ENCODE results near the gene SPI1.

Gene SPI1

DNA sequence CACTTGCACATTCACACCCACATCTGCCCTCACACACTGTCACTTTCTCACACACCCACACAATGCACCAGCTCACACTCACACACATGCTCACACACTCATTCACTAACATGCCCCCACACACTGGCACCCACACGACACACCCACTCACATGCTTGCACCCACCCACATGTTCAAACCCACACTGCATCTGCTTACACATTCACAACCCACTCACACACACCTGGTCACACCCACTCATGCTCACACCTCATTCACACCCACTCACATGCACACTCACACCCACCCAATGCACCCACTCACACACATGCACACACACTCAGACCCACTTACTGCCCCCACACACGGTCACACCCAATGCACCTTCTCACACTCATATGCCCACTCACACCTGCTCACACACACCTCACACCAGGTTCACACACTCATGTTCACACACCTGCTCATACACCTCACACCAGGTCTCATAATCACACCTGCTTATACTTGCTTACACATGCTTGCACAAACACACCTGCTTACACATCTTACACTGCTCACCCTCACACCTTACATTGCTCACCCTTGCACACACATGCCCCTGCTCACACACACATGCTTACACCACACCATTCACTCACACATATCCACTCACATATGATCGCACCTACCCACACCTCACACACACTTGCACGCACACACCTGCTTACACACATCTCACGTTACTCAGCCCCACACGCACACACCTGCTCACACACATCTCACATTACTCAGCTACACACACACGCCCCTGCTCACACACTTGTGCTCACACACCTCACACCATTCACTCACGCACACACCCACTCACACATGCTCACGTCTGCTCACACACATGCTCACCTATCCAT, 22.0 kb downstream of the SPI1 start:
- DNase-seq, result no peak

DNA sequence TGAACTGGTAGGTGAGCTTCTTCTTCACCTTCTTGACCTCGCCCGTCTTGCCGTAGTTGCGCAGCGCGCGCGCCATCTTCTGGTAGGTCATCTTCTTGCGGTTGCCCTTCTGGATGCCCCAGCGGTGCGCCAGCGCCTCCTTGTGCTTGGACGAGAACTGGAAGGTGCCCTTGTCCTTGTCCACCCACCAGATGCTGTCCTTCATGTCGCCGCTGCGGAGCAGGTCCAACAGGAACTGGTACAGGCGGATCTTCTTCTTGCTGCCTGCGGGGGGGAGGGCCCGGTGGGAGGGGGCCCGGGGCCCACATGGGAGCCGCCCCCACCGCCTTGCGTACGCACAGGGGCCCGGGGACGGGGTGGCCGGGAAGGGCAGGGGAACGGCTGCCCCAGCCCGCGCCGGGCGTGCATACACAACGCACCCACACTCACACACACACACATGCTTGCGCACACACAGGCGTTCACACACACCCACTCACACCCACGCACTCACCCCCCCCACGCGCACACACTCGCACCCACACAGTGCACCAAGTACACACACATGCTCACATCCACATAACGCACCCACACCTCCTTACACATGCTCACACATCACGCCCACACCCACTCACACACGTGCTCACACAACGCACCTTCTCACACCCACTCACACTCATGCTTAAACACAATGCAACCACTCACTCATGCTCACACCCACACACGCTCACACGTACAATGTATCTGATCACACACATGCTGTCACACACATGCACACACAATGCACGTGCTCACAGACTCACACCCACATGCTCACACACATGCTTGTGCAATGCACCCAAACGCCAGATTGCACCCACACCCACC, 22.8 kb downstream of the SPI1 start:
- DNase-seq, result peak; percentile 66 to 78

DNA sequence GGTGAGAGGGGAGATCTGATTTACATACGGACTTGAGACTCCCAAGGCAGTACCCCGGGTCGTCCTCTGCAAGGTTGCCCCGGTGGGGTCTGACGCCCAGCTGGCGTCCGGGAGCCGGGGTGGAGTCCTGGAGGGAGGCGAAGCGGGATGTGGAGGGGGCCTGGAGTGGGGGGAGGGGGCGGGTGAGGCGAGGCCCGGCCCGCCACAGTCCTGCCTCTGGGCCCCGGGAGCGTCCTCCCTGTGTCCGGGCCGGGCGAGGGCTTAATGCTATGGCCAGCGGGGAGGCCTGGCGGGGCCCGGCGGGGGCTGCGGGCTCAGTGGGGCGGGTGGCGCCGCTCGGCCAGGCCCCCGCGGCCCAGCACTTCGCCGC, 23.4 kb downstream of the SPI1 start:
- DNase-seq, result no peak

DNA sequence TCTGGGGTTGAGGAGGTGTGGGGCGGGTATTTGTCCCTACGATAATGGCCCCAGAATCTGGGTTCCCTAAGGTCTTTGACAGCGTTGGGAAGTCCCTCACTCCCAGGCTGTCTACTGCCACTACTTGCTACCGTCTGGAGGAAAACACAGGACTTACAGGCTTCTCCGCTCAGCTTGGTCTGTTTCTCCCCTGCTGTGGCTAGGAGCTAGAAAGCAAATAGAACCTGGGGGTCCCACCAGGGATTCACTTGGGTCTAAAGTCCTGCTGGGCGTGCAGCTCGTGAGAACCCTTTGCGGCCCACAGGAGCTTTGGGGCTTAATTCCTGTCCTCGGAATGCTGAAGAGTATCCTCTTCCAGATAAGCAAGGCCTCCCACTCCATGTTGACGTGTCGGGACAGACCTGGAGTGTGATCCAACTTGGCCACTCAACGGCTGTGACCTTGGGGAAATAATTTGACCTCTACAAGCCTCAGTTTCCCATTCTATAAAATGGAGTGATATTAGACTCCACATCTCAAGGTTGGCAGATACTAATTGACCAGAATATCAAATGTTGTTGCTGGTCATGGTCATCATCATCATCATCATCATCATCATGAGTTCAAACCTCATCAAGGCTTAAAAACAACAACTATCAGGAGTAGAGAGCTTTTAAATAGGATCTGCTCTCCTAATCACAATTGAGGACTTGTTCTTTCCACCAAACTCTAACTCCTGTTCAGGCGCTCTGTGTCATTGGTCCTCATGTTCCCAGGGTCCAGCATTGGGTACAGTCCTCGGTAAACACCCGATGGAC, 24.2 kb downstream of the SPI1 start:
- no peak for DNase-seq

DNA sequence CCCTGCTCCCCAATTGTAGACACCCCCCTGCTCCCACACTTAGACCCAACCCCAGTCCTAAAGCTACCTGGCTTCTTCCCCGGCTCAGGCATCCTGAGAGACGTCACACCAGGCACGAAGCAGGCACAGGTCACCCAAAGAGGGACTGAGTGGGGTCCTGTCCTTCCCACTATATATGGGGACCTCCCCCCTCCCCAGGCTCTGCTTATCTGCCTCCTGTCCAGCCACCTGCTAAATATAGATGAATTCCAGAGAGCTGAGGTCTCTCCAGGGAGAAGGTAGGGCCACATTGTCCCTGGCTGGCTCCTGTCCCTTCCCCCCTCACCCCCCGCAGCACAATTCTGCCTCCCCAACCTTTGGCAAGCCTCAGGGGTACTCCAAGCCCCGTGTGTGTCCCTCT, 25.8 kb downstream of the SPI1 start, which contains the start of gene MYBPC3:
Gene MYBPC3, minus strand, starts transcription at position 147 of the 400 bp plus-strand sequence. Its CDS starts 55 bp downstream, at position 92.
- DNase-seq, result no peak

DNA sequence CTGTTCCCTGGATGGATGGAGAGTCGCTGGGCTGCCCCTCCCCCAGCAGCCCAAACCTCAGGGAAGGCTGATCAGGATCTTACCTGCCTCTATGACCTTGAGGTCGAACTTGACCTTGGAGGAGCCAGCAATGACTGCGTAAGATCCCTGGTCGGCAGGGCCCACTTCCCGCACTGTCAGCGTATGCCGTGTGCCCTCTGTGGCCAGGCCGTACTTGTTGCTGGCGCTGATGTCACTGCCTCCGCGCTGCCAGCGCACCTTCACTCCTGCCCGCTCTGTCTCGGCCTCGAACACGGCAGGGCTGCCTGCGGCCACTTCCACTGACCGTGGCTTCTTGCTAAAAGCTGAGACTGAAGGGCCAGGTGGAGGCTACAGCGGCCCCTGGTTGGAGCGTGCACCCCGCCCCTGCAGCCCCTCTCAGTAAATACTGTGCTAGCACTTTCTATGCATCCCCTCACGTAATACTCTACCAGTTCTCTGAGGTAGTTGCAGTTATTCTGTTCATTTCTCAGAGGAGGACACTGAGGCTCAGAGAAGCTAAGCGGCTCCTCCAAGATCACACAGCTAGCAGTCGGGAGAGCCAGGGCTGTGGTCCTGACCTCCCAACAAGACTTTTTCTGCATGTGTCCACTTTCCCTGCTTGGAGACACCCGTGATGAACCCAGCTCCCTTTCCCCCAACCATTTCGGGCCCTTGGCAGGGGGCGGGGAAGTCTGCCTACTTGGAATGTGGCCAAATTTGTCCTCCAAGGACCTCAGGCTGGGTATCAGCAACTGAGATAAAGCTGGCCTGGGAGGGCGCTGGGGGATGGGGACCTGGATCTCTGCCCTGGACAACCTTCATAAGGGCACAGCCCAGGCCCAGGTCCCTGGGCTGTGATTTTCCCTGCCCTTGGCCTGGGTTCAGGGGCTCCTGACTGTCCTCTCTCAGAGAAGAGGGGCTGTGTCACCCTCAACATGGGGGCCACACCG, 26.9 kb downstream of the SPI1 start:
- DNase-seq, result no peak

DNA sequence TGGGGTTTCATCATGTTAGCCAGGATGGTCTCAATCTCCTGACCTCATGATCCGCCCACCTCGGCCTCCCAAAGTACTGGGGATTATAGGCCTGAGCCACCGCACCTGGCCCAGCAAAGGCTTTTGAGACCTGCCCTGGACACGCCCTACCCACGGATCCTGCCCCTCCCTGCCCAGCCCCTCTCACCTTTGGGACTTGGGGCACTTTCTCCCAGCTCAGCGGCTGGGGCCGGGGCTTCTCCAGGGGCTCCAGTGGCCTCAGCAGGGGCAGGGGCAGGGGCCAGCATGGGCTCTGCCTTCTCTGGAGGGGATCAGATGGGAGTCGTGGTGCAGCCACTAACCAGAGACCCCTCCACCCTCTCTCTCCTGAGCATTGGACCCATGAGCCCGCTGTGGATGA, 28.0 kb downstream of the SPI1 start:
- DNase-seq, result no peak

DNA sequence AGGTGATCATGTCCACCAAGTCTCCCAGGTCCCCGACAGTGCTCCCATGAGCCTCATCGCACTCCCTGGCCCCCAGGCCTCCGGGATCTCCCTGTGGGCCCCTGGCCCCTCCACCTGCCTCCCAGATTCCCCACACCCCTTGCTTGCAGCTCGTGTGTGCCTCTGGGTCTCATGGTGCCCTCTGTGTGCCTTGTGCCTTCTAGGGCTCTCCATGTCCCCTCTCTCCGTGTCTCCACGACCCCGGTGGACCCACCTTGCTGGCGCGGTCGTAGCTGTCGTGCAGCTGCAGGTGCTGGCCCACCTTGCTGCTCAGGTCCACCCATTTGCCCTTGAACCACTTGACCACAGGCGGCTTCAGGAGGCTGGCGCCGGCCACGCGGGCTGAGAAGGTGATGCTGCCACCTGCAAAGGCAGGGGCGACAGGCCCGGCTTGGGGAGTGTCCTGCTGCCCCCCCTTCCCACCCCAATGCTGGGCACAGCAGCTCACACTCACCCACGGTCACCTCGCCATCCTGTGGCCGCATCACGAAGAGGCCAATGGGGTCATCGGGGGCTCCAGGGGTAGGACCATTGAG, 28.7 kb downstream of the SPI1 start:
- no peak for DNase-seq

DNA sequence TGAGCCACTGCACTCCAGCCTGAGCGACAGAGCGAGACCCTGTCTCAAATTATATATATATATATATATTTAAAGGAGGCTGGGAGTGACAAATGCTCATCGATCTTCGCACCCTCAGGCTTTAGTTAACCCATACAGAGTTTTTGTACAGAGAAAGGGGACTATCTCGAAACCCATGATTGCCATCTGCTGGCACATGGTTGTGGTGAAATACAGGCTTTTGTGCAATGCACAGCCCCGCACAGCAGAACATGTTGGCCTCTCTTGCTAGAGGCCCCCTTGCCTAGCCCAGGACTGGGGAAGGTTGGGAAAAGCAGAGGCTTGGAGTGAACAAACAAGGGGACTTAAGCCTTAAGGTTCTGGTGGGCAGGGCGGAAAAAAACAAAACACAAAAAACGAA, 29.5 kb downstream of the SPI1 start:
- DNase-seq, result no peak

DNA sequence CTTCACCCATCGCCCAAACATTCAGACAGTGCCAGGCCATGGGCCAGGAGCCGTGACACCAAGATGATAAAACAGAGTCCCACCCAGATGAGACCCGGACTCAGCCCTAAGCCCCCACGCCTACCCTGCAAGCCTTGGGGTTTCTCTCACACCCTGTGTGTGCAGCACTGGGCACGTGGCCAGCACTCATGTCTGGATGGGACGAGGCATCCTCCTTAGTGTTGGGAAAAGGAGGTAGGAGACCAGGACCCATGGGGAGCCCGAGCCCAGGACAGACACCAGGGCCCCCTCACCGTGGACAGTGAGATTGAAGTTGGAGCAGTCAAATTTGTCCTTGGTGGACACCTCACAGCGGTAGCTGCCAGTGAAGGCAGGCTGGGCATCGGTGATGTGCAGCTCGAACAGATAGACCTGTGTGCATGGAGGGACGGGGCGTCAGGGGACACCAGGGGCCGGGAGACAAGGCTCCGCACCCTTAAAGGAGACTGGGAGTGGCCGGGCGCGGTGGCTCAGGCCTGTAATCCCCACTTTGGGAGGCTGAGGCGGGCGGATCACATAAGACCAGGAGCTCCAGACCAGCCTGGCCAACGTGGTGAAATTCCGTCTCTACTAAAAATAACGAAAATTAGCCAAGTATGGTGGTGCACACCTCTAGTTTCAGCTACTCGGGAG, 30.1 kb downstream of the SPI1 start:
- DNase-seq, result no peak

DNA sequence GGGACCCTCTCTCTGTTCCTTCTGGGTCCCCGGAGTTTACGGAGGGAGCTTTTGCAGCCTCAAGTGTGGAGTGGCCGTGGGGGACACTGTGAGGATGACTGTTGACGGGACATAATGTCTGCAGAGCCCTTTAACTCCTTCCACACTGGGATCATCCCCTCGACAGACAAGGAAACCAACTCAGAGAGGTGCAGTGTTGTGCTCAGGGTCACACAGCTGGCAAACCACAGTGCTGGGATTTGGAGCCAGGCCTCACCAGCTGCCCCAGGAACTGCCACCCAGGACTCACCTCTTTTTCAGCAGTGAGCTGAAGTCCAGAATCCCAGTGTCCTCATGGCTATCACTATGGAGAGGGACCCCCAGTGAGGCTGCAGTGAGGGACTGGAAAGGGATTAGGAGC, 31.2 kb downstream of the SPI1 start:
- no peak for DNase-seq

DNA sequence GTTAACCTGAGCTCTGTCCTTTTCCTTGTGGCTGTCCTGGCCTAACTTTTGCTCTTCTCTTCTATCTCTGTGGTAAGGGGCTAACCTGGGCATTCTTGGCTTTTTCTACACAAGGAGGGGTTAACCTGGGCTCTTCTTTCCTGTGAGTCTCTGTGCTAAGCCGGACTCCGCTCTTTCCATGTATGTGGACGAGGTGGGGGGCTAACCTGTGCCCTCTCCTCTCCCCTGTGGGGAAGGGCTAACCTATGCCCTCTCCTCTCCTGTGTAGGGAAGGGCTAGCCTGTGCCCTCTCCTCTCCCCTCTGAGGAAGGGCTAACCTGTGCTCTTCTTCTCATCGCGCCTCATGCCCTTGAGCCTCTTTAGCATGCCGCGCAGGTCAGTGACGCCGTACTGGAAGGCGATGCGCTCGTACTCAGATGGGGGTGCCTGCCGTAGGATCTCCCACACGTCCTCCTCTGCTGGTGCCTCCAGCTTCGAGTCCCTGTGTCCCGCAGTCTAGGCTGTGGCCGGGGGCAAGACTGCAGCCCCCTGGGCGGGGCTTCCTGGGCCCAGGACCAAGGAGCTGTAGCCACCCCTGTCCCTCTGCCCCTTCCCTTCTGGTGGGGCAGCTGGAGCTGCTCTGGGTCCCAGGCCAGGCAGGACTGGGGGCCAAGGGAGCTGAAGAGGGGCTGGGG, 32.3 kb downstream of the SPI1 start:
- DNase-seq, result no peak

DNA sequence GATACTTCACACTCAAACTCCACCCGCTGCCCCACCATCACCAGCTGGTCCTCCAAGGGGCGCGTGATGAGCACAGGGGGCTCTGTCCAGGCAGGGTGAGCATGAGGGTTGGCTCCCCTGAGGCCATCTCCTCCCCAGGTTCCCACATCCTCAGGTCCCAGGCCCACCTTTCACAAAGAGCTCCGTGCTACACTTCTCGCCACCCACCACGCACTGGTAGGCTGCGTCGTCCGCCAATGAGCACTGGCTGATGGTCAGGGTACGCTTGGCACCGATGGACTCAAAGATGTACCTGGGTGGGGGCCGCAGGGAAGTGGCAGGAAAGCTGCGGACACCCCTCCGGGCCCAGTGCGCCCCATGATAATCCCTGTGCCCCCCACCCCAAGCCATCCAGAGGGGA, 35.5 kb downstream of the SPI1 start:
- no peak for DNase-seq

DNA sequence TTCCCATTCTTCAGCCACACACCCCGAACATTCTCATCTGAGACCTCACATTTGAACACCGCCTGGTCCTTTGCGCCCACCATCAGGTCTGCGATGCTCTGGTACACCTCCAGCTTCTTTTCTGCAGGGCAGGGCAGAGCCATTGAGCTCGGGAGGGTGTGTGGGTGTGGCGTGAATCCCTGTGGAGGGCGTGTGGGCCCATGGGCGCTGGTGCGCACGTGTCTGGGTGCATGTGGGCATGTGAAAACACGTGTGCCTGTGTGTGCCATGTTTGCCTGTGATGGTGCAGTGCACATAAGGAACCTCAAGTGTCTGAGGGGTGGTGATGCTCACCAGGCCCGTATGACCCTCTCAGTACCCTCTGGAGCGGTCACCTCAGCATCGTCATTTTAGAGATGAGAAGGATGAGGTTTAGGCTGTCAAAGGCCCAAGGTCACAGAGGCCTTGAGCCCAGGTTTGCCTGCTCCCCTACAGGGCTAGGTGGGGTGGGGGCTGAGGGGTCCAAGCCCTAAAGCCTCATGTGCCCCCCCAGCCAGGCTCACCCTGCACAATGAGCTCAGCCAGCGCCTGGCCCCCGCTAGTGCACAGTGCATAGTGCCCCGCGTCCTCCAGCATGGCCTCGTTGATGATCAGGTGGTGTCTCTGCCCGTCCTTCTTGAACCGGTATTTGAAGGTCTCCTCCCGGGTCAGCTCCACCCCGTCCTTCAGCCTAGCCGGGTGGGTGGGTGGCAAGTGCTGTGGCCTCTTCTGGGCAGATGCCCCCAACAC, 36.1 kb downstream of the SPI1 start:
- DNase-seq, result no peak

DNA sequence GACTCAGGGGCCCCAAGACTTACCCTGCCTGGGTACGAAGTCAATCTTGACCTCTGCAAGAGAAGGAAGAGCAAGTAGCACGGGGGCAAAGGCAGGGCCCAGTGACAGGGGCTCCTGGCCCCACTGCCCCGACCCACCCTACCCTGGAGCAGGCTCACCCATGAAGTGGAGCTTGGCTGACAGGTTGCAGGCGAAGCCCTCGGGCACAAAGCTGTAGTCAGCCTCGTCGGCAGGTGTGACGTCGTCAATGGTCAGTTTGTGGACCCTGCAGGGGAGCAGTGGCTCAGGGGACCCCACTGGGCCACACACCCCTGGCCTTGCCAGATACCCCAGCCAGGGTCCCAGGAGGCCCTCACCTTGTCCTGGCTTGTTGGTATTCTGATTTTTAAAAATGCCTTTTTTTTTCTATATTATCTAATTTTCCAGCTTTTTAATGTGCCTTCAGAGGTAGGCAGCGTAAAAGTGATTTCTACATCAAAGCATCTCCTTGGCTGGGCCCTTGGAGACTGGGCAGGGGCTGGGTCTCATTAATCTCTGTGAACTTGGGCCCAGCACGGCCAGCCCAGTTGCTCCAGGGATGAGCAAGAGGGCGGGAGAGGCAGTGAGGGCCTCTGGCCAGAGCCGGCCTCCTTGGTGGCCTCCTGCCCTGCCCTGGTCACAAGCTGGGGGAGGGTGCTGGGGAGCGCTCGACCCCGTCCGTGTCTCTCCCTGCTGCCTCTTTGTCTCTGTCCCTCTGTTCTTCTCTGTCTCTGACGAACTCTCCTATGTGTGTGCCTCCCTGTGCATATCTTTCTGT, 37.2 kb downstream of the SPI1 start:
- no peak for DNase-seq

DNA sequence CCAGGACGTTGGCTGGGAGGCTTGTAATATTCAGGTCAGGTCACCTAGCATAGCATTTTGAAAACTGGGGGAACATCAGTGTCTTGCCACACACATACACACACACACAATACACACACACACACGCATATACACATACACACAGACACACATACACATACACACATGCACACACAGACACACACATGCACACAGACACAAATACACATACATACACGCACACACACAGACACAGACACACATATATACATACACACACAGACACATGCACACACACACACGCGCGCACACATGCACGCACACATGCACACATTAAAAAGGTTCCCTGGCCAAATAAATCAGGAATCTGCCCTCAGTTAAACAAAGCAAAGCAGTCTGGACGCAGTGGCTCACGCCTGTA, 38.3 kb downstream of the SPI1 start:
- no peak for DNase-seq

DNA sequence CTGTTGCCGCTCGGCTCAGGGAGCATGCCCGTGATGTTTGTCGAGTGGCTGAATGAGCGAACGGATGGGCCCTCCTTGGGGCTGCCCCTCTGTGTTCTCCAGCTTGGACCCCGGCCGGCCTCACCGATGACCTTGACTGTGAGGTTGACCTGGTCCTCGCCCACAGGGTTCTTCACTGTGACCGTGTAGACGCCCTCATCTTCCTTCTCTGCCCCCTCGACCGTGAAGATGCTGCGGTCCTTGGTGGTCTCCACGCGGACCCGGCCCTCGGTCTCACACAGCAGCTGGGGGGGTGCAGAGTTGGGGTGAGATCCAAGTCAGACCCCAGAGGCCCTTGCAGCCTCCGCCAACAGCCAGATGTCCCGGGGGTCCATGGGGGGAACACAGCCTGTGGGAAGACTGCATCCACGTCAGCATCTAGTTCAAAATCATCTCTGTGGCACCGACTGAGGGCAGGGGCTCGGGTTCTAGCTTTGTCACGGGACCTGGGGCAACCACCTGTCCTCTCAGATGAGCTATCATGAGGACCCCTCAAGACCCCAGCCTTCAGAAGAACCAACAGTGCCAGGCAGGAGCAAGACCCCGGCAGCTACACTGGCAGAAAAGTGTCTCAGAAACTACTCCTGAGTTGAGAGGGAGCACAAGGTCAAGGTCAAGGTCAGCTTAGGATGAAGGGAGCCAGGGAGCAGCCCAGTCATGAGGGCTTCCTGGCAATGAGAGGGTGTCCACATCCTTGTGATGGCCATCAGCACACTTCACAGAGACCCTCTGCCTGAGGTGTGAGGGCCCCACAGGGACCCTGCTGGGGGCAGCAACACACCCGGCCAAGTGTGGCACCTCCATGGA, 39.7 kb downstream of the SPI1 start:
- no peak for DNase-seq

Measured in hippocampal formation (tissue), 2 donors.